Esophagus muscularis mucosa (tissue), 4 donors: ENCODE data around the gene C1orf87.

Source experiments
- CTCF ChIP-seq, 3 experiments: fragments of 200-600 bp in 2 of 3; fragments of 450-650 bp in 1 of 3; sonication (generic) in 2 of 3; IDR thresholded peaks; one replicate each; pipeline ENCODE4 v1.5.1; 2017 to 2019; ENCODE audit warnings: antibody characterized with exemption in 3 of 3, mild to moderate bottlenecking in 2 of 3, moderate library complexity in 1 of 3
- EP300 ChIP-seq: sonication (generic); formaldehyde crosslinking; IDR thresholded peaks from one replicate; pipeline ENCODE4 v1.6.1; 2017; ENCODE audit warnings: antibody characterized with exemption
- POLR2A ChIP-seq: fragments of 450-650 bp; IDR thresholded peaks from one replicate; pipeline ENCODE4 v1.6.1; 2017; ENCODE audit warnings: antibody characterized with exemption, moderate library complexity, mild to moderate bottlenecking, low read depth

GRCh38 chr1:59999006-59999405 lies 74.6 kb downstream of the C1orf87 start:
- no peak for TF ChIP-seq EP300
- TF ChIP-seq POLR2A: no peak
- no peak for TF ChIP-seq CTCF (IDR thresholded peaks at IDR 0.05)
